Measurements from ENCODE around the gene ANO4.

DNA sequence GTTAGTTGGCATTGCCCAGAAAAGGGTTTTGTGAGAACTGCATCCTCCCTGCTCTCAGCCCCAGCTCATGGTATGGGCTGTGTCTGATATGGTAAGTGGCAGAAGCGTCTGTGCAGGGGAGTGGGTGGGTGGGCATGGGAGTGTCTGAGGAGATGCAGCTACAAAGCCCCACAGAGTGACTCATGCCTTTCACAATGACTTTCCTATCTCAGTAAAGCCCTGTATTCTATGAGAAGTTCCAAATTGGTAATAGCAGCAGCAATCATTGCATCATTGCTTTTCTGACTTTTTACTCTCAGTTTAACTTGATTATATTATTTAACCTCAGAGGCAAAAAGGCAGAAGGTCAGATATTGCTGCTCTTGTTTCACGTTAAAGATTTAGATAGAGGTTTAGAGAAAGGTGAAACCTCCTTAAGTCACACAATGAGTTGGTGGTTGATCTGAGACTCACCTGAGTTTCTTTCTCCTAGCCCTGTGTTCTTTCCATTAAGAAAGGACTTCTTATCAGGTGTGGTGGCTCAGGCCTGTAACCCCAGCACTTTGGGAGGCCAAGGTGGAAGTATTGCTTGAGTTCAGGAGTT lies 243.8 kb downstream of the ANO4 start:
- TF ChIP-seq, protein P1, sequence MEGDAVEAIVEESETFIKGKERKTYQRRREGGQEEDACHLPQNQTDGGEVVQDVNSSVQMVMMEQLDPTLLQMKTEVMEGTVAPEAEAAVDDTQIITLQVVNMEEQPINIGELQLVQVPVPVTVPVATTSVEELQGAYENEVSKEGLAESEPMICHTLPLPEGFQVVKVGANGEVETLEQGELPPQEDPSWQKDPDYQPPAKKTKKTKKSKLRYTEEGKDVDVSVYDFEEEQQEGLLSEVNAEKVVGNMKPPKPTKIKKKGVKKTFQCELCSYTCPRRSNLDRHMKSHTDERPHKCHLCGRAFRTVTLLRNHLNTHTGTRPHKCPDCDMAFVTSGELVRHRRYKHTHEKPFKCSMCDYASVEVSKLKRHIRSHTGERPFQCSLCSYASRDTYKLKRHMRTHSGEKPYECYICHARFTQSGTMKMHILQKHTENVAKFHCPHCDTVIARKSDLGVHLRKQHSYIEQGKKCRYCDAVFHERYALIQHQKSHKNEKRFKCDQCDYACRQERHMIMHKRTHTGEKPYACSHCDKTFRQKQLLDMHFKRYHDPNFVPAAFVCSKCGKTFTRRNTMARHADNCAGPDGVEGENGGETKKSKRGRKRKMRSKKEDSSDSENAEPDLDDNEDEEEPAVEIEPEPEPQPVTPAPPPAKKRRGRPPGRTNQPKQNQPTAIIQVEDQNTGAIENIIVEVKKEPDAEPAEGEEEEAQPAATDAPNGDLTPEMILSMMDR (IDR thresholded peaks at IDR 0.05), result no peak
- TF ChIP-seq POLR2A (IDR thresholded peaks at IDR 0.05), result no peak
